Breast epithelium (tissue), 4 donors: ENCODE measurements around the gene DAP3. TPM values are rescaled to one million over a fixed set of nuclear protein-coding genes. Genes with fewer than 3 reads are reported as not detected.
"Not testable (repeated sequence)": the region's sequence is repeated elsewhere in the genome, so short reads cannot be mapped to it uniquely, and the experiment has no call there.

Experiments used
- DNase-seq, 2 donors: peaks; one replicate each; pipeline ENCODE4 v3.0.0-alpha.2; 2019; ENCODE audit warnings: low spot score in 2 of 2
- H3K27ac ChIP-seq, 2 donors: fragments of 200-600 bp; sonication (generic) in 1 of 2; one replicate each; pipeline ENCODE4 v1.5.1; 2016 to 2019; ENCODE audit warnings: mild to moderate bottlenecking in 1 of 2
- H3K27me3 ChIP-seq, 2 donors: fragments of 200-600 bp; sonication (generic) in 1 of 2; one replicate each; pipeline versions ENCODE4 v1.5.1 to v1.6.0; 2017 to 2019; ENCODE audit warnings: control low read depth in 1 of 2, mild to moderate bottlenecking in 1 of 2
- H3K36me3 ChIP-seq: fragments of 200-600 bp; one replicate; pipeline ENCODE4 v1.5.1; 2019
- H3K4me1 ChIP-seq, 2 donors: fragments of 200-600 bp; sonication (generic); one replicate each; pipeline ENCODE4 v1.5.1; 2016 to 2019; ENCODE audit warnings: control low read depth in 1 of 2
- H3K4me3 ChIP-seq, 3 donors: fragments of 200-600 bp; sonication (generic); 1 replicate in 2 of 3; 2 replicates in 1 of 3; pipeline ENCODE4 v1.5.1; 2016 to 2019; ENCODE audit warnings: mild to moderate bottlenecking in 3 of 3, moderate library complexity in 2 of 3
- H3K9me3 ChIP-seq, 2 donors: fragments of 200-600 bp; sonication (generic) in 1 of 2; one replicate each; pipeline ENCODE4 v1.5.1; 2016 to 2019; ENCODE audit warnings: control low read depth in 1 of 2
- CTCF ChIP-seq, 3 donors: fragments of 450-650 bp; IDR thresholded peaks; one replicate each; pipeline ENCODE4 v1.5.1; 2016 to 2017; ENCODE audit warnings: antibody characterized with exemption in 3 of 3, mild to moderate bottlenecking in 3 of 3, moderate library complexity in 3 of 3
- POLR2A ChIP-seq: fragments of 450-650 bp; IDR thresholded peaks from one replicate; pipeline ENCODE4 v1.6.1; 2016; ENCODE audit warnings: antibody characterized with exemption, mild to moderate bottlenecking, moderate library complexity
- POLR2AphosphoS5 ChIP-seq, 3 donors: sonication (generic); formaldehyde crosslinking; IDR thresholded peaks; one replicate each; pipeline ENCODE4 v1.6.1; 2017; ENCODE audit warnings: antibody characterized with exemption in 3 of 3
- intact Hi-C: fragments of 100-400 bp; cut with DNase I; formaldehyde crosslinking; loops from one replicate; pipeline ENCODE4 v1.15.1; 2023; ENCODE audit warnings: low total_unique reads
- total RNA-seq, 3 donors: library from RNA; depleted of rRNA; stranded (reverse); fragments of >200 nt; gene quantifications; one replicate each; pipeline ENCODE4 v1.1.0, GENCODE V29; 2016

DAP3 gene
- total RNA-seq, 3 donors from 2014 or later, result 143 to 195 (median 168) TPM

- intact Hi-C loops, result no loop called here
- H3K9me3 ChIP-seq, result no peaks in the 10 kb centered on the region
- TF ChIP-seq POLR2AphosphoS5 (IDR thresholded peaks at IDR 0.05), result no peak
- TF ChIP-seq CTCF (IDR thresholded peaks at IDR 0.05), result no peak
- no peak for TF ChIP-seq POLR2A
Measured at GRCh38 chr1:155671750-155672149, 17.1 kb upstream of the DAP3 start.

GRCh38 chr1:155673003-155673402 is 15.9 kb upstream of the DAP3 start:
- no peaks in the 10 kb centered on the region for H3K4me1 ChIP-seq
- intact Hi-C loops, result no loop called here
- DNase-seq, result no peak
- TF ChIP-seq POLR2AphosphoS5 (IDR thresholded peaks at IDR 0.05), result no peak
- TF ChIP-seq POLR2A, result no peak
- no peak for TF ChIP-seq CTCF (IDR thresholded peaks at IDR 0.05)
- H3K27ac ChIP-seq, result no peak overlapping the region
- H3K4me3 ChIP-seq, result no peak overlapping the region
- H3K27me3 ChIP-seq, result no peaks in the 10 kb centered on the region
- no peaks in the 10 kb centered on the region for H3K9me3 ChIP-seq
- H3K36me3 ChIP-seq, result no peaks in the 10 kb centered on the region

More at GRCh38 chr1:155671750-155672149, 17.1 kb upstream of the DAP3 start:
- Histone ChIP-seq H3K27me3 (no peaks in the 10 kb centered on the region), H3K4me1 (no peaks in the 10 kb centered on the region), H3K4me3 (no peak overlapping the region), H3K27ac (no peak overlapping the region), H3K36me3 (no peaks in the 10 kb centered on the region)
- no peak for DNase-seq

- H3K4me1 ChIP-seq, result no peaks in the 10 kb centered on the region
- H3K9me3 ChIP-seq, result no peaks in the 10 kb centered on the region
- H3K4me3 ChIP-seq, result no peak overlapping the region
- TF ChIP-seq POLR2AphosphoS5 (IDR thresholded peaks at IDR 0.05) (no peak), POLR2A (no peak), CTCF (IDR thresholded peaks at IDR 0.05) (no peak)
- no peak for DNase-seq
- H3K36me3 ChIP-seq, result no peaks in the 10 kb centered on the region
- no peak overlapping the region for H3K27ac ChIP-seq
- H3K27me3 ChIP-seq, result no peaks in the 10 kb centered on the region
- intact Hi-C loops, result no loop called here
Measured at GRCh38 chr1:155678027-155678426, 10.9 kb upstream of the DAP3 start.

GRCh38 chr1:155678992-155679391 is 9.9 kb upstream of the DAP3 start:
- intact Hi-C loops, DNase-seq: not testable (repeated sequence)

GRCh38 chr1:155680531-155680930 is 8.4 kb upstream of the DAP3 start:
- intact Hi-C loops, result loop anchor here (10.0 kb wide), 1 partner anchor 716 kb away; the partner anchor contains the start of gene PYGO2
- no peaks in the 10 kb centered on the region for H3K27me3 ChIP-seq
- no peaks in the 10 kb centered on the region for H3K36me3 ChIP-seq

More at GRCh38 chr1:155678992-155679391, 9.9 kb upstream of the DAP3 start:
- not testable (repeated sequence) for H3K27ac ChIP-seq, H3K4me1 ChIP-seq, H3K27me3 ChIP-seq, H3K9me3 ChIP-seq, H3K4me3 ChIP-seq, H3K36me3 ChIP-seq

More at GRCh38 chr1:155680531-155680930, 8.4 kb upstream of the DAP3 start:
- TF ChIP-seq POLR2AphosphoS5 (IDR thresholded peaks at IDR 0.05) (no peak), CTCF (IDR thresholded peaks at IDR 0.05) (no peak), POLR2A (no peak)
- H3K4me1 ChIP-seq, result no peaks in the 10 kb centered on the region
- no peak overlapping the region for H3K27ac ChIP-seq
- DNase-seq, result no peak
- no peaks in the 10 kb centered on the region for H3K9me3 ChIP-seq
- H3K4me3 ChIP-seq, result no peak overlapping the region
